NCI-H748 (cell line): ENCODE measurements around the gene EEPD1.
A peak's percentile ranks its signal among the peaks of the same experiment; 100 is the strongest.
"Not testable (repeated sequence)": the region's sequence is repeated elsewhere in the genome, so short reads cannot be mapped to it uniquely, and the experiment has no call there.

Experiments
- DNase-seq: peaks from one replicate; lab custom pipeline; 2025; ENCODE audit not compliant: unreplicated experiment; lab: John Stamatoyannopoulos, UW

The EEPD1 gene

DNA sequence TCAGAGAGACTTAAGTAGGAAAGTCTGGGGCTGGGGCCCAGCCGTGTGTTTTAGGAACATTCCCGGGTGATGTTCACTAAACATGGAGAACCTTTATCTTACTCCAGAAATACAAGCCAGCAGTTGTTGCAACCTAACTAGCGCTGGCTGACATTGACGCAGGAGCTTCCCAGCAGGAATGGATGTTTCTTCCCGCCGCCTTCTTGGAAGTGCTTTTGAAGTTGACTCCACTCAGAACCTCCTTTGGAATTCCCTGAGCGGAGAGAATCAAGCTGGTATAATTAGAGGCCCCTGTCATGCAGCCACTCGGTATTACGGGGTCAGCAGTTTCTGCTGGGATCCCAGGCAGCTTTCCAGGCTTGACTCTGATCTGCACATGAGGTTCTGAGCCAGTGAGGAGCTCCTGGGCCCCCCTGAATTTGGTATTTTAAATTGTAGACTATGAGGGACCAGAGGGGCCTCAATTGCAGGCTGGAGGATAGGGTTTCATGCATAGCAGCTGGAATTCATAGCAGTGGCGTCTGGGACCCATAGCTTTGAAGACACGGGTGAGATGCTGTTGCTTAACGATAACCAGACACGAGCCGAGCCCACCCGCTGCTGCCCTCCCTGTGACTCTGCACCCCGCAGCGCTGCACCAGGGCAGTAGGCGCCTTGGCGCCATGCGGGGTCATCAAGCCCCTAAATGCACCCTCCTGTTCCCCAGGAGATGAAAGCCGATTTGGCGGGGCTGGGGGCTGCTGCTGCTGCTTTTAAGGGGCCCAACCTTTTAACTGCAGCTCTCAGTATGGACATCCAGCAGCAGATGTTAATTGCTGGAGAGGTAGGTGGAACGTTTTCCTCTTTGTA lies 61.8 kb downstream of the EEPD1 start:
- DNase-seq, result no peak

DNA sequence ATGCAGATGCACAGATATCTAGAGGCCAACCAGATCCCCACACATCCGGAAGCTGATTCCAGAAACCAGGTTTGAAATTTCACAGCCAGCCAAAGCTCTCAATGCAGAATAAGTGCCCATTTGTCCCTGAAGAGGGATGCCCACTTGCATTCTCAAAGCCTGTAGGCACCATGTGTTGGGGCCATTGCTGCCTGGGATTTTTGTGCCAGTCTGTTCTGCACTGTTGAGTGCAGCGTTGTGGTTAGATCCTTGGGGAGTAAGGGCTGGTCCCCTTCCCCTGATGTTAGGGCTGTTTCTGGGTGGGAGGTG lies 62.4 kb downstream of the EEPD1 start:
- DNase-seq, result no peak

DNA sequence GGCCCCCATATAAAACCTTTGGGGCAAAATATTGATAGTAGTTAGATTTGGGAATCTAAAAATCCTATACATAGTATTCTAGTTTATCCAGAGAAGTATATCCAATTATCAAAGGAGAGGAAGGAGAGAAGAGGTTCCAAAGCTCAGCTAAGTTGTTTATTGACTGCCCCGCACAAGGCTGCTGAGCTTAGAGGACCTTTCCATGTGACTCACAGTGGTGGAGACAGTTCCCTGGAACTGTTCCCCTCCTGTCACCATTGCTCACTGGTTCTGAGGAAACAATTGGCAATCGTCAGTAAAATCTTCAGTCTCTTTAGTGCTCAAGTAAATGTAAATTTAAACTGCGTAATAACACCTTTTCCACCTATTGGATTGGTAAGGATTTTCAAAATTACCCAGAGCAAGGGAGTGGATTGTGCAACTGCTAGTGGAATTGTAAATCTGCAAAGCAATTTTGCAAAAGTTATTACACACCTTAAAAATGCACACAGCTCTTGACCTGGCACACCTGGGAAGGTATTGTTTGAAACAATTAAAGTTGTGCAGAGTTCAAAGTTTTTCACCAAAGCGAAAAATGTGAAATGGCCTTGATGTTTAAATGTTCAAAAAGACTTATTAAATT lies 63.1 kb downstream of the EEPD1 start:
- no peak for DNase-seq

DNA sequence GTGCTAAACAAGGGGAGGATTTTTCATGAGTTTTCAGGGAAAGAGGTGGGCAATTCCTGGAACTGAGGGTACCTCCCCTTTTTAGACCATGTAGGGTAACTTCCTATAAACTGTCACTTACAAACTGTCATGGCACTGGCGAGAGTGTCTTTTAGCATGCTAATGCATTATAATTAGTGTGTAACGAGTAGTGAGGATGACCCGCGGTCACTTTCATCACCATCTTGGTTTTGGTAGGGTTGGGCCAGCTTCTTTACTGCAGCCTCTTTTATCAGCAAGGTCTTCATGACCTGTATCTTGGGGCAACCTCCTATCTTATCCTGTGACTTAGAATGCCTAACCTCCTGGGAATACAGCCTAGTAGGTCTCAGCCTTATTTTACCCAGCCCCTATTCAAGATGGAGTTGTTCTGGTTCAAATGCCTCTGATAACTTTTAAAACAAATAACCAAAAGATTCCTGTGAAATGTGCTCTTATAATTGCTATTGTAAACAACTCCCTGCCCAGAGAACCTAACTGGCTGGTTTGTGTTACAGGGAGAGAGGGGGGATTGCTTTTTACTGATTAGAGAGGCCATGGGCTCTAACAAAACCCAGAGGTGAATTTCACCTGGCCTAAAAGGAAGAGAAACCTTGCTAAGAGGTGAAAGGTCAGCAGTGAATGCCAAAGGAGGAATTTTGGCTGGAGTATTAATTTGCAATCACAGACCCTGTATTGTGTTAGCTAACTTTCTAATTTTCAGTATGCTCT lies 64.3 kb downstream of the EEPD1 start:
- no peak for DNase-seq

DNA sequence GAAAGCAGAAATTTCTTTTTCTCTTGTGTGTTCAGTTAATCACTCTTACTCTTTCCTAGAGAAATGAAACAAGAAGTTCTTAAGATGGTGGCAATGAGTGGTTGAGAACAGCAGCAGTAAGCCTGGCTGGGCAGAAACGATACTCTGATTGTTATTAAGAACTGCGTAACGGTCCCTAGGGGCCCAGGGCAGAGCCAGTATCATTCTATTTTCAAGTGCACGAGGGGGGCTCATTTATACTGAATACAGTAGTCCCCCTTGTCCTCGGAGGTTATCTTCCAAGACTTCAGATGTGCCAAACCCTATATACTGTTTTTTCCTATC lies 64.9 kb downstream of the EEPD1 start:
- DNase-seq, result no peak

DNA sequence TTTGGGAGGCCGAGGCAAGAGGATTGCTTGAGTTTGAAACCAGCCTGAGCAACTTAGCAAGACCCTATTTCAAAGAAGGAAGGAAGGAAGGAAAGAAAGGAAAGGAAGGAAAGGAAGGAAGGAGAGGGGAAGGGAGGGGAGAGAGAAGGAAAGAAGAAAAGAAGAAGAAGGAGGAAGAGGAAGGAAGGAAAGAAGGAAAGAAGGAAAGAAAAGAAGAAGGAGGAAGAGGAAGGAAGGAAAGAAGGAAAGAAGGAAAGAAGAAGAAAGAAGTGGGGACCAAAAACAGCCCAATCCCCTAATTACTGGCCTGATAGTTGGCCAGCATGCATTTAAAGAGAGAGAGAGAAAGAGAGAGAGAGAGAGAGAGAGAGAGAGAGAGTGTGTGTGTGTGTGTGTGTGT lies 66.4 kb downstream of the EEPD1 start:
- no peak for DNase-seq

DNA sequence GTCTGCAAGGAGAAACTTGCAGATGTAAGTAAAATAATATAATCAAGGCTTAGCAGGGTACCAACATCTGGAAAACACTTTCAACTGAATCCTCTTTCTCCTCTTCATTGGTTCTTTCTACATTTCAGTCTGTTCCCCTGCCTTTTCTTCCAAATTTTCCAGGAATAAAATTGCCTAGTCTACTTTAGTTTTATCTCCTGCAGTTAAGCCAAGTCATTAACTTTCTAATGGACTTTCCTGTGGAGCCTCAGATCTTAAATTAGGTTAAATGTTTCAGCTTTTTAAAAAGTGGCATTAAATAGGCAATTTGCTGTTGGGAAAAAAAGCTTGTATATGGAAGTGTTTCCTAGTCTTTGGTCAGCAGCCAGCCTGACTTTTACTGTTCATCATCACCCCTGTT lies 70.8 kb downstream of the EEPD1 start:
- no peak for DNase-seq

DNA sequence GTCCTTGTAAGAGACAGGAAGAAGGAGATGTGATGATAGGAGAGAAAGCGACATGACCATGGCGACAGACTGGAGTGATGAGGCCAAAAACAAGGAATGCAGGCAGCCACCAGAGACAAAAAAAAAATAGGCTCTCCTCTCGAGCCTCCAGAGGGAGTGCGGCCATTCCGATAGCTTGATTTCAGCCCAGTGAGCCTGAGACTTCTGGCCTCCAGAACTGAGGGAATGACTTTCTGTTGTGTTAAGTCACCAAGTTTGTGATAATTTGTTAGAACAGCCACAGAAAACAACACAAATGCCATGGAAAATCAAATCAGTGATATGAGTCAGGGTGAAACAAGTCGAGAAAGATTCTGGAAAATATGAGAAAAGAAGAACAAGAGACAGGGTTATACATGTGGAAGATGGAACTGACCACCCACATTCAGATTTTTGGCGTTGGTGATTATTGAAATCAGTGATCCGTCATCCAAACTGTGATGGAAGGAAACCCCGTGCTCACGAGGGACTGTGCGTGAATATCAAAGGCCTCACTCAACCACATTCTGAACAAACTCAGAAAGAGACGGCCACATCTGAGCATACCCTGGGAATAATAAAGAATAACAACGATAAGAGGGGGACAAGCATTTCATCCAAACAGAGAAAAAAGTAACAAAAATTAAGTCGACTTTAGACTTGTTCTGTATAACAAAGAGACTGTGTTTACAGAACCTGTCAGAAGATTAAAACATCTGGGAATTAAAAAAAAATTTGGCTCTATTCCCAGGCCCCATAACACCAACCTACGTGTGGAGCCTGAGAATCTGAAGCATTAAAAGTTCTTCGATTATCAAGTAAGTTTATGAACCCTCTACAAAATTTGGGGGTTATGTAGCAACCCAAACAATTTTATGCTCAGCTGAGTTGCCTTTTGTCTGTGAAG lies 72.1 kb downstream of the EEPD1 start:
- DNase-seq, result no peak

DNA sequence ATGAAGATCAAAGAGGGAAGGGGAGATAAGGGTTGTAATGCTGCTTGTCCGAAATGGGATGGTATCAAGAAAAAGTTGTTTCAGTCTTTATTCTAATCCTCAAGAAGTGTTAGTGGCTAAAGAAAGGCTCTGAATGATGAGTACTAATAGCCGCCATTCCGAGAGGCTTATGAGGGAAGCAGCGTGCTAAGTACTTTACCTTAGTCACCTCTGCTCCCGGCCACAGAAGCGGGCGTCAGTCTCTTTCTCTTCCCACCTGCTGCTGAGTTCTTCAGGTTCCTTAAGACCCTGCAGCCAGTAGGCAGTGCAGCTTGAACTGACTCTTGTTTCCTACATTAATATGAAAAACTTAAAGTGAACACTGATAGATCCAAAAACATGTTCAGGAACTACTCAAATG lies 73.1 kb downstream of the EEPD1 start:
- no peak for DNase-seq

DNA sequence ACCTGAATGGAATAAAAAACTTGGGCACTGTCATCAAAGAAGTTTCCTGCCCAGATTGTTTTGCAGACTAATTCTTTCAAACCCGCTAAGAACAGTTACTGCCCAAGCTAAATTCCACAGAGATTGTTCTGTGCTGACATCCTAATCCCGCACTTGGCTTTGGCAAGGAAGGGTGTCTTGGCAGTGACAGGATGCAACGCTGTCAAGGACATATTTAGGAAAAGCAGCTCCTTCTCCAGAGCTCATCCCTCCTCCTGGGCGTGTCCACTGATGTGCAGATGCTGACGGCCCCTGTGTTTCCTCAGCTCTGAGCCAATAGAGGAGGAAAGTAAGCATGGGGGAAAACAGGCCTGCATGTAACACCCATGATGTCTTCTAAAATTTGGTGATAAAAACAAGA lies 74.2 kb downstream of the EEPD1 start:
- DNase-seq, result no peak

DNA sequence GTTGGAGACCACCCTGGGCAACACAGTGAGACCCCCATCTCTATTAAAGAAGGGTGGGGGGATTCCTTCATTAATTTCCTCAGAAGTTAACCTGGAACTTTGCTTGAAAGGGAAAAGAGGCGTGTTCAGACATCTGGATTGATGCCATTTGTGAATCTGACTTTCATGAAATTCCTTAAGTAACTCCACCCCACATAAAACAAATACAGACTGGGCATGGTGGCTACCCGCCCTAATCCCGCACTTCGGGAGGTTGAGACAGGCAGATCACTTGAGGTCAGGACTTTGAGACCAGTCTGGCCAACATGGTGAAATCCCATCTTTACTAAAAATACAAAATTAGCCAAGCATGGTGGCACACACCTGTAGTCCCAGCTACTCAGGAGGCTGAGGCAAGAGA lies 75.0 kb downstream of the EEPD1 start:
- no peak for DNase-seq

DNA sequence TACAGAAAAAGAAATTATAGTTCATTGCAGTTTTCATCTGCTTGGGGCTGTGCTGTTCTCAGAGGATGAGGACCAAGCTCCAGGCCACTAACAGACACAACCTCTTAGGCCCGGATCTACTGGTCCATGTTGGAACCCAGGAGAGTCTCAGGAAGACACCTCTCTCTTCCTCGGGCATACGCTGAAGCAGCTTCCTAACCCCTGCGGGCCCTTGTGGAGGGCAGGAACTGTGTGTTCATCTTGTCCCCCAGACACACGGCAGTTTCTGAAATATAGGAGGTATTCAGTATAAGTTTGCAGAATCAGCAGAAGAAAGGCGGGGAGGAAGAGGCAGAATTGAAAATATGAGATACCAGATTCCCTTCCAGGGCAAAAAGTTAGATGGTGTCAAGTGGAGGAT lies 78.4 kb downstream of the EEPD1 start:
- no peak for DNase-seq

DNA sequence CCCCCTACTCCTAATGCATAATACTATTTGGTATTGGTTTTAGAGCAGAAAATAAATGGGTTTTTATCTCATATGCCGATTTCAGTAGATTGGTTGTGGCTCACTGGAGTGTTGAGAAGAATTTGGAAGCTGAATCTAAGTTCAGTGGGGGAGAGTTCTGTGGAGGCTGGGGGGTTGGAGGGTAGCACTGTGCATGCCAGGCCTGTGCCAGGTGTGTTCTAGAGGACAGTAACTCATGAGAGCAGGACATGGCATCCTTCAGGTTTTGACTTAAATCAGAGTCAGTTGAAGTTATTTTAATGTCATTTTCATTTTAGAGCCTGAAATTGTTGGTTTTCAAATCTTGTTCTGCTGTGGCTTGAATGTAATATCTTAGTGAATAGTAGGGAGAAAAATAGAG lies 79.5 kb downstream of the EEPD1 start:
- DNase-seq, result no peak

DNA sequence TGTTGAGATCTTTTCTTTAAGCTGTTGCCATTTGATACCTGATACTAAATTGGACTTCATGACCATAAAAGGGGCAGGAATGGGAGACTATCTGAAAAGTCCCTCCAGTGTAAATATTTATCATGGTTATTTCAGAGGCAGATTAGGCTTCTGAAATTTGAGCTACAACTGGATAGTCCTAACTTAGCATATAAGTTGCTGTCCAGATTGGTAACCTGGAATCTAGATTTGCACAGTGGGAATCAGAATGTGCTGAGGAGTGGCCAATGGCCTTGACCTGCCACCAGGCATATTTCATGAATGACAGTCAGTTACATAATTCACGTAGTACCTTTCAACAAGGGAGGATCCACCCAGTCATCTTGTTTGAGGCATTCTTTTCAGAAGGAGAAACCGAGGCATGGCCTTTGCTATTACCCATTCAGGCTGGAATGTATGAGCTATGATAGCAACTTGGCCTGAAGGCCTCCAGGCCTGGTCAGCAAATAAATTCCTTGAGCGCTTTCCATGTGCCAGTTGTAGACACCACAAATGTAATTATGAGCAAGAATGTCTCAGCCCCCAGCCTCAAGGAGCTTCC lies 80.0 kb downstream of the EEPD1 start:
- peak; percentile 45 for DNase-seq

DNA sequence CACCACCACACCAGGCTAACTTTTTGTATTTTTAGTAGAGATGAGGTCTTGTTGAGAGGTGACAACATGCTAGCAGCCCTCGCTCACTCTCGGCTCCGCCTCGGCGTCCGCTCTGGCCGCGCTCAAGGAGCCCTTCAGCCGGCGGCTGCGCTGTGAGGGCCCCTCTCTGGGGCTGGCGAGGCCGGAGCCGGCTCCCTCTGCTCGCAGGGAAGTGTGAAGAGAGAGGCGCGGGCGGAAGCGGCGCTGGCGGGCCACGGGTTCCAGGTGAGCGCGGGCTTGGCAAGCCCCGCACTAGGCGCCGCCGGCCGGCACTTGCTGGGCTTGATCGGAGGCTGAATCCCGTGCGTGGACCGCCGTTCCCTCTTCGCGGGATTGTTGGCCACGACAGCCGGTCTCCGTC lies 83.0 kb downstream of the EEPD1 start:
- no peak for DNase-seq

DNA sequence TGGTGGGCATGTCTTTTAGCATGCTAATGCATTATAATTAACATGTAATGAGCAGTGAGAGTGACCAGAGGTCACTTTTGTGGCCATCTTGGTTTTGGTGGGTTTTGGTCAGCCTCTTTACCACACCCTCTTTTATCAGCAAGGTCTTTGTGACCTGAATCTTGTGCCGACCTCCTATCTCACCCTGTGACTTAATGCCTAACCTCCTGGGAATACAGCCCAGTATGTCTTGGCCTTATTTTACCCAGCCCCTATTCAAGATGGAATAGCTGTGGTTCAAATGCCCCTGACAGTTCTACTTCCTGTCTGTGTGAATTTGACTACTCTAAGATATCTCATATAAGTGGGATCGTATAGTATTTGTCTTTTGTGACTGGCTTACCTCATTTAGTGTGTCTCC lies 85.1 kb downstream of the EEPD1 start:
- DNase-seq, result no peak

DNA sequence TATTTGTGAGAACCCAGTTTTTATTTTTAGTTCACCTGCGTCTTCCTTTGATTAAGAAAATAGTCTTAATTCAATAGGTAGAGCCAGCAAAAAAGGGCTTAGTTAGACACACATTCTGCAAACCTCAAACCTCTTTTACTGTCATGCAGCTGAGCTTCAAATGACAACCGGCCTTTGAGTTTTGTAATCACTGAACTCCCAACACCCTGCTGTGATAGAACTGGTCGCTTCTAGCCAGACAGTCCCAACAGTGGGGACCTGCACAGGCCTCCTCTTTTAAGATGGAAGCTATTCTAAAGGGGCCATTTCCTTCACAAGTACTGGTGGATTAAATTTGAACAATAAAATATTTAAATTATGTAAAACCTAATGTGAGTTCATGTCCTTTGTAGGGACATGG lies 90.3 kb downstream of the EEPD1 start:
- DNase-seq, result not testable (repeated sequence)

DNA sequence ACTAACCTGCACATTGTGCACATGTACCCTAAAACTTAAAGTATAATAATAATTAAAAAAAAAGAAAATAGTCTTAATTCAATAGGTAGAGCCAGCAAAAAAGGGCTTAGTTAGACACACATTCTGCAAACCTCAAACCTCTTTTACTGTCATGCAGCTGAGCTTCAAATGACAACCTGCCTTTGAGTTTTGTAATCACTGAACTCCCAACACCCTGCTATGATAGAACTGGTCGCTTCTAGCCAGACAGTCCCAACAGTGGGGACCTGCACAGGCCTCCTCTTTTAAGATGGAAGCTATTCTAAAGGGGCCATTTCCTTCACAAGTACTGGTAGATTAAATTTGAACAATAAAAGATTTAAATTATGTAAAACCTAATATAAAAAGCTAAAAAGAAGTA lies 90.9 kb downstream of the EEPD1 start:
- not testable (repeated sequence) for DNase-seq

DNA sequence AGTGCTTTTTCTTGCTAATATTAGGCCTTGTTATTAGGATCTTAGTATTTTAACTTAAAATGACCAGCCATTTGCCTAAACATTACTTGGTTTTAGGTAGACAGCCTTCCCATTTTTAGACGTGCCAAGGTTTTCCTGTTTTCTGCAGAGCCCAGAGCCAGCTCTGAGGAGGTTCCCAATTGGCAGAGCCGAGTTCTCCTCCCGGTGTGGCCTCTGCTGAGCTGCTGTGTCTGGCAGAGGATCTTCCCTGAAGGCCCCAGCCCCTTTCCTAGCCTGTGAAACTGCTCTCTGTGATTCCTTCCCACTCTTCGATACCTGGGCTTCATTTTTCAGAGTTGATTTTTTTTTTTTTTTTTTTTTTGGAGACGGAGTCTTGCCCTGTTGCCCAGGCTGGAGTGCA lies 91.4 kb downstream of the EEPD1 start:
- DNase-seq, result no peak

DNA sequence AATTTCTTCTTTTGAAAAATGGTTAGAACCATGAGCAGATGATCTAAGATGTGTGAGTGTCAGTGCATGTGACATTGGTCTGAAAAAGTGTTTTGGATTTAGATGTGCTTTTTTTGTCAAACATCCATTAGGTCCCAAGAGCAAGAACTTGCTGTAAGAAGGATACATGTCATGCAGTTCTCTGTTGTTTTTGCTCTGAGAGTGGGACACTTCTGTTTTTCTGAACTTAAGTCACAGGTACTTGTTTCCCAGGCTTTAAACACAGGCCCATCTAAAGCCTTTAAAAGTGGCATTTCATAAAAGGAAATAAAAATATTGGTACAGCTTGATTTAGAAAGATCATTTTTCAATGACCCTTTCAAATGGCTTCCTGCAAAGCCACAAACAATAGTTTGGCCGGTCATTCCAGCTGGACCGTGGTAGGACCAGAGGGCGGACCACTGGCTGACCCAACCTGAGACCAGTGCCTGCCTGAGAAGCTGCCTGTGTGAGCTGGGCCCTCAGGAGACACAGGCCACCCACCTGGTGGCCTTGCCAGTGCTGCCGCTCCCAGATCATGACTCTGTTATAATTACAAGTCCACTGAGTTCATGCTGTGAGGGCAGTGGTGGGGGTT lies 92.7 kb downstream of the EEPD1 start:
- no peak for DNase-seq

DNA sequence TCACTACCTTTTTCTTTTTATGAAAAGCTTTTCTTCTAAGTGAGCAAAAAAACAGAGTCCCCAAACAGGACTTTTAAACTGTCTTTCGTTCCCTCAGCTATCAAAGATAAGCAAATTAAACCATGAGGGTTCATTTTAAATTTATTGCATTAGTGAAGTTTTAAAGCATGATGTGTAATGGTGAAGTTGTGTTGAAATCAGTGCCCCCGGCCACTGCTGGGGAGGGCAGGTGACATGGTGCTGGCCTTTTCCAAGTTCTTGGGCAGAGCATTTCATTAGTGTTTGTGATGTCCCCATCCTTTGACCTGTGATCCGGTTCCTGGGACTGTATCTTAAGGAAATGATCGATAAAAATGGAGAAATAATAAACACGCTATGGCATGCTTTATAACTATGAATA lies 96.0 kb downstream of the EEPD1 start:
- no peak for DNase-seq
